GM18502 (cell line): ENCODE data around the gene TAF6L.
"Not testable (repeated sequence)": the region's sequence is repeated elsewhere in the genome, so short reads cannot be mapped to it uniquely, and the experiment has no call there.

Experiments
- ATAC-seq: cut with Tn5 transposase; IDR thresholded peaks from one replicate; pipeline ENCODE4 v1.9.1; 2021; ENCODE audit warnings: mild to moderate bottlenecking; ENCODE audit not compliant: unreplicated experiment, poor library complexity

Gene TAF6L

GRCh38 chr11:62753736-62754603, 17.2 kb upstream of the TAF6L start, which contains the start of gene ZBTB3:
Gene ZBTB3, minus strand, starts transcription at chr11:62754160. Its CDS starts 496 bp downstream, at chr11:62753664.
- ATAC-seq, result peak; percentile 97

DNA sequence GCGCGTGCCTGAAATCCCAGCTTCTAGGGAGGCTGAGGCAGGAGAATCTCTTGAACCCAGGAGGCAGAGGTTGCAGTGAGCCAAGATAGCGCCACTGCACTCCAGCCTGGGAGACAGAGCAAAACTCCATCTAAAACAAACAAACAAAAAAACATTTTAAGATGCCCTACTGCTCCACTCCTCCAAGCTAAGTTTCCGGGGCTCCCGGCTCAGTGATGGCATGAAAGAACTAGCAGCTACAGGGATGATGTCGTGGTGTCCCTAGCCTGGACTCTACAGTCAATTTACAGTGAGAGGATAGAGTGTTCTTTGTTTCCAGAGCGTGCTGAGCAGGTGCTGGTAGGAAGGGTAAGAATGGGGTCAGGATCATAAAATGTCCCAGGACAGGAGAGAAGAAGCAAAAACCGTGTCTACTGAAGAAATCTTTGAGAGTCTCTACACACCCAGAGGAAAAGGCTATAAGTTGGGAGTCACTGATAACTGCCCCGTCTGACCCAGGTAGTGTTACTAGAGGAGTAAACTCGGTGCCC, 16.0 kb upstream of the TAF6L start:
- no peak for ATAC-seq

GRCh38 chr11:62757846-62758788, 13.1 kb upstream of the TAF6L start:
- no peak for ATAC-seq

DNA sequence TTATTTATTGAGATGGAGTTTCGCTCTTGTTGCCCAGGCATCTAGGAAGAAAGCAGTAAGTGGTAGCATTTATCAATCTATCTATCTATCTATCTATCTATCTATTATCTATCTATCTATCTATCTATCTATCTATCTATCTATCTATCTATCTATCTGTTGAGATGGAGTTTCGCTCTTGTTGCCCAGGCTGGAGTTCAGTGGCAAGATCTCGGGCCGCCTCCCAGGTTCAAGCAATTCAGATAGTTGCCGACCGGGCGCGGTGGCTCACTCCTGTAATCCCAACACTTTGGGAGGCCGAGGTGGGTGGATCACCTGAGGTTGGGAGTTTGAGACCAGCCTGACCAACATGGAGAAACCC, 10.3 kb upstream of the TAF6L start:
- ATAC-seq, result not testable (repeated sequence)

- ATAC-seq, result no peak
These were observed 435 bp upstream of the TAF6L start for GRCh38 chr11:62770778-62771143.

DNA sequence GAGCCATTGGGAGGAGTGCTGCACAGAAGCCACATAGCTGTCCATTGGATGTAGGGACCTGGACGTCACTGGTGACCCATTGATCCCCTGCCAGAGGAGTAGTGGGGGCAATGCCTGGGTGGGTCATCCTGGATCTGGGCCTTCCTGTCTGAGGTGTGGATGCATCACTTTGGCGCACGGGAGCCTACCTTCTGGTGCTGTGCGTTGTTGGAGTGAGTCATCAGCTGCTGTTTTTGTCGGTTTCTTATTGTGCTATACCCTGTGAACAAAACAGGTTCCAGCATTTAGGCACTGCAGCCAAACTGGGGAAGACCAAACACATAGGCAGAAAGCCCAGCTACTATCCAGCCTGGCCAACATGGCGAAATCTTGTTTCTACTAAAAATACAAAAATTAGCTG, 3.2 kb downstream of the TAF6L start:
- ATAC-seq, result no peak

DNA sequence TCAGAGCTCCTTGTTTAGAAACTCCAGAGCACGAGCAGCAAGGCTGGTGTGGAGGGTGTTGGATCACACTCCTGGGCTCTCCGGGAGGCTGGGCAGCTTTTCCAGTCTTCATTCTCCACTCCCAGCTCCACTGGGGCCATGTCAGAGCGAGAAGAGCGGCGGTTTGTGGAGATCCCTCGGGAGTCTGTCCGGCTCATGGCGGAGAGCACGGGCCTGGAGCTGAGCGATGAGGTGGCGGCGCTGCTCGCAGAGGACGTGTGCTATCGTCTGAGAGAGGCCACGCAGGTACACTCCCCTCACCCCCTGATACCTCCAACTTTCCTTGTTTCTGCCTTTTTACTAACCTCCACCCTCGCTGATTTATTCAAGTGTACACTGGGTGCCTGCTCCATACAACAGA, 4.5 kb downstream of the TAF6L start:
- ATAC-seq, result no peak

GRCh38 chr11:62777389-62777788, 6.2 kb downstream of the TAF6L start:
- no peak for ATAC-seq

- ATAC-seq, result no peak
These were observed 7.2 kb downstream of the TAF6L start for GRCh38 chr11:62778441-62778840.

DNA sequence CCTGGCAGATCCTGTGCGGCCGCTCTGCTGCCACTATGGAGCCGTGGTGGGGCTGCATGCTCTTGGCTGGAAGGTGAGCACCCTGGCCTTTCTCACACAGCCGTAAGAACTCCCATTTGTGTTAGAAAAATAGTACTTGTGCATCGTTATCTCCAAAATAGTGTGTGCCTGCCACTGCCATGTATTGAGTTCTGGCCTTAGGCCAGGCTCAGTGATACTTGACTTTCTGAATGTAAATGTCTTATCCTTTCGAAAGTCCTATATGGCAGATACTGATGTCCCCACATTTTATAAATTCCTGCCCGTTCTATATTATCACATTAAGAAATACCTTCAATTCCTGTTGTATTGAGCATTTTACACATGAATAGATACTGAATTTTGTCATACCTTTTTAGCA, 11.6 kb downstream of the TAF6L start:
- no peak for ATAC-seq

- peak; percentile 67 for ATAC-seq
These were observed 15.3 kb downstream of the TAF6L start for GRCh38 chr11:62786318-62787004.

DNA sequence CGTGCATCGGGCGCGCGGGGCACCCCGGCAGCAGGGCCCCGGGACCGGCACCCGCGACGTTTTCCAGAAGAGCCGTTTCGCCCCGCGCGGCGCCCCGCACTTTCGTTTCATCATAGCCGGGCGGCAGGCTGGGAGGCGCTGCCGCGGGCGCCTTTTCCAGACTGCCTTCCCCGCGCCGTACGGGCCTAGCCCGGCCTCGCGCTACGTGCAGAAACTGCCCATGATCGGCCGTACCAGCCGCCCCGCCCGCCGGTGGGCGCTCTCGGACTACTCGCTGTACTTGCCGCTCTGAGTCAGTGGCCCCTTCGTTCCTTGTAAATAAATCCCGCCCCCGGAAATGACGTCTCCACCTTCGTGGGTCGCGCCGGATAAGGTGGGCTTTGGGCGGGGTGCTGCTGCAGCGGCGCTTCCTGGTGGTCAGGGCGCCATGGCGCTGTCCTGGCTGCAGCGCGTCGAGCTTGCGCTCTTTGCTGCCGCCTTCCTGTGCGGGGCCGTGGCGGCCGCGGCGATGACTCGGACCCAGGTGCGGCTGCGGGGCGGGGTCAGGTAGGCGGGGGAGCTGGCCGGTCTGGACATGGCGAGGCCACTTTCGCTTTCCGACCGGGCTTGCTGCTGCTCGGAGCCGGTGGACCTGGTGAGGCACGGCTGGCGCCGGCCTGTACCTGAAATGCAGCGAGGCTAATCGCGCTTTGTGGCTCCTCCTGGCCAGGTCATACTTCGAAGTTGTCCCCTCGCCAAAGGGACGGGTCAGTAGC, 16.0 kb downstream of the TAF6L start, which contains the start of gene TMEM179B:
TSS of gene TMEM179B (plus strand) at position 398 of the 755 bp plus-strand sequence. CDS start at position 428, 30 bp downstream.
- peak; percentile 71 for ATAC-seq

GRCh38 chr11:62788991-62789390, 17.8 kb downstream of the TAF6L start:
- no peak for ATAC-seq

- no peak for ATAC-seq
These were observed 18.4 kb downstream of the TAF6L start for GRCh38 chr11:62789576-62789975.

DNA sequence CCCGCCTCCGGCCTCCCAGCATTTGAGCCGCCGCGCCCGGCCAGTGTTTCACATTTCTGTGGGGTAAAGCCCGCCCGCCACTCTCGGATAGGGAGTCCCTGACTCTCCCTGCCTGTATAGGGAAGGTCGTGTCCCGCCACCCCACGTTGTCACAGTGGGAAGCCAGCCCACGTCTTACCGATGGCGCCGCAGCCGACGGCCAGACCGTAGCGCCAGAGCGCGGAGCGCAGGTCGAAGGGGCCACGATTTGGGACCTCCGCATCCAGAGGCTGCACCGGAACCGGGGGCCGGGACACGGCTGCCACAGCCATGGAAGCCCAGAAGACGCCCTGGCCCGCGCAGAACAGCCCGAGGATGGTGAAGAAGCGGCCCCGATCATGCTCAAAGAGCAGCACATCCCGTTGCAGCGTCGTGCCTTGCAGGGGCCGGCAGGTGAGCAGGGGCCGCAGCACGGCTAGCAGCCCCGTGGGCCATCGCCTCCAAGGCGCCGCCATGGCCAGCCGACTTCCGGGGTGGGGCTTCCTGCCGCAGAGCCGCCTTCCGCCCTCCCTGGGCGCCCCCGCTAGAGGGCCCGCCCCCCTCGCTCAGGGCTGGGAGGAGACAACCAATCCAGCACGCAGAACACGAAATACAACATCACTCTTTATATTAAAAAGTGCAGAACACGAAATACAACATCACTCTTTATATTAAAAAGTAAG, 20.5 kb downstream of the TAF6L start, which contains the start of gene TMEM223:
TSS of gene TMEM223 (minus strand) at position 506 of the 701 bp plus-strand sequence. CDS start at position 494, 12 bp downstream.
- ATAC-seq, result peak; percentile 70

DNA sequence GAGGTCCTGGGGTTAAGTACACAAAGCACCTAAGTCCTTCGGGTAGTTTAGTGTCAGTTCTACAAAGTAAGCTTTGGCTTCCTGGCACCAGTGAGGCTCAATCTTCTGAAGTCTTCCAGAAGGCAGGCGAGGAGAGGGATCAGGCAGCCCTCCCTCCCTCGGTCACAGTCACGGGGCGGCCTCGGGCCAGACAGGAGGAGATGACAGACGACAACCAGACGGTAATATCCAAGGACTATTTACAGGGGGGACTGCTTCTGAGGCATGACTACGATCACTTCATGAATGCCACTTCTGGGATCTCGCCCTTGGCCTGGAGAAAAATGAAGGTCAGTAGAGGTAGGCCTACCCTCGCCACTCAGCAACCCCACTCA, 21.0 kb downstream of the TAF6L start:
- peak; percentile 17 for ATAC-seq

- ATAC-seq, result no peak
These were observed 23.1 kb downstream of the TAF6L start for GRCh38 chr11:62794201-62794775.

DNA sequence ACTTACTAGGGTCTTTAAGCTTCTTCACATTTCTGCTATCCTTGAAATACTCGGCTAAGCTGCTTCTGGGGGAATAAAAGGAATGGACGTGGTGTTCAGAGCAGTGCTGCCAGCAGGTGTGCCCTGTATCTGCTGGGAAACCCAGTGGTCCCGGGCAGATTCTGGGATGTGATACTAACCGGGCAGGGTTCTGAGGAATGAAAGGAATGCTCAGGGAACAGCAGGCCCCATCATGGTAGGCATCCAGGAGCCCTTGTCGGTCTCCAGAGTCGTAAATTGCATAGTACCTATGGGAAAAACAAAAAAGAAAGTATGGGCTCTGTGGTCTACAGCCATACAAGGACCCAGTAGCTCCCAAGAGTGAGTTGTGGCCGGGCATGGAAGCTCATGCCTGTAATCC, 25.1 kb downstream of the TAF6L start:
- ATAC-seq, result no peak
